ENCODE data around the gene ZIC1. TPM values are rescaled to one million over a fixed set of nuclear protein-coding genes. Genes with fewer than 3 reads are reported as not detected.

Gene ZIC1
- total and polyA plus RNA-seq, 2 experiments from 2014 or later, result 0.21 to 0.95 TPM

DNA sequence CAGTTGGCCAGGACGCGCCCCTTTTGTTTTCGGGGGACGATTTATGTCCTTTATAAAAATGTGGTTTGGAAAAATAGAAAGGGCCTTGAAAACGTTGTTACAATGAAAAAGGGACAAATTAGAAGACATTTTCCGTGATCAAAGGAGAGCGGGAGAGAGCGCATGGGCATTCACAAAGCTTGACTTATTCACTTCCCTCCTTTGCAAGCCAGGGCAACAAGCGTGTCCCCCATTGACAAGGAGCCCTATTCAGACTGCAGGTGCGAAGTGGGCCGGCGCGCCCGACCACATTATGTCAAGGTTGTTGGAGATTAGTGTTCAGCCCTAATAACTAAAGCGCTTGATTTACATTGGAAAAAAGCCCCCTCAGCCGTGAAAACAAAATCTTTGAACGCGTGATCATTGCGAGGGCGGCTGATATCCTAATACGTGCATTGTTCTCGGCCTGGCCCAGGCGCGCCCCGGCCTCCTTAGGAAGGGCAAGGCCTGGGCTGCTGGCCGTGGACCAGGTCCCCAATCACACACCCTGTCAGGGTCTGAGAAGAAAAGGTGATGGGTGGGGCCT, 28.7 kb upstream of the ZIC1 start:
- Mint-ChIP-seq H3K9me3 (no peaks in the 10 kb centered on the region), H3K36me3 (ENCODE audit: low read depth) (no peaks in the 10 kb centered on the region), H3K4me3 (peak overlapping the region; percentile 62), H3K27me3 (ENCODE audit: insufficient read depth, low read depth, poor library complexity) (peaks cover 95% of the 10 kb centered on the region), H3K27ac (no peak overlapping the region), H3K4me1 (peaks cover 78% of the 10 kb centered on the region)
- TF ChIP-seq EZH2 (IDR thresholded peaks at IDR 0.05; ENCODE audit: low read depth, unreplicated experiment) (peak; percentile 78), ZNF114 (CRISPR knock-in tag; IDR thresholded peaks at IDR 0.05) (no peak)
- Histone ChIP-seq H3F3A (replicated peaks; ENCODE audit: low read depth) (peaks cover 31% of the 10 kb centered on the region), H4K20me1 (replicated peaks; ENCODE audit: insufficient read depth) (0 out of 2 replicates have a peak, but pooled peaks cover 5% of the 10 kb centered on the region), H3K9me2 (ENCODE audit: insufficient read depth) (no peaks in the 10 kb centered on the region), H3K4me3 (peak overlapping the region; percentile 41), H3K4me2 (peak overlapping the region; percentile 76), H3K27me3 (ENCODE audit: insufficient read depth) (peaks cover 97% of the 10 kb centered on the region), H3K79me2 (replicated peaks; ENCODE audit: insufficient read depth) (no peaks in the 10 kb centered on the region), H2AFZ (no peak overlapping the region), H3K36me3 (ENCODE audit: insufficient read depth) (no peaks in the 10 kb centered on the region), H3K27ac (ENCODE audit: low read depth) (no peak overlapping the region), H3K4me1 (ENCODE audit: insufficient read depth) (peaks cover 85% of the 10 kb centered on the region)
- DNase-seq (ENCODE audit: low spot score) (peak; percentile 59), ATAC-seq (peak; percentile 11)

- Histone ChIP-seq H4K20me1 (replicated peaks; ENCODE audit: insufficient read depth) (0 out of 2 replicates have a peak, but pooled peaks cover 5% of the 10 kb centered on the region), H3K4me1 (ENCODE audit: insufficient read depth) (peaks cover 87% of the 10 kb centered on the region), H2AFZ (no peak overlapping the region), H3F3A (replicated peaks; ENCODE audit: low read depth) (peaks cover 27% of the 10 kb centered on the region), H3K27ac (ENCODE audit: low read depth) (no peak overlapping the region), H3K9me2 (ENCODE audit: insufficient read depth) (no peaks in the 10 kb centered on the region), H3K79me2 (replicated peaks; ENCODE audit: insufficient read depth) (no peaks in the 10 kb centered on the region), H3K4me2 (peak overlapping the region; percentile 76), H3K36me3 (ENCODE audit: insufficient read depth) (no peaks in the 10 kb centered on the region), H3K4me3 (peak overlapping the region; percentile 41), H3K27me3 (ENCODE audit: insufficient read depth) (peaks cover 97% of the 10 kb centered on the region)
- ATAC-seq (no peak), DNase-seq (ENCODE audit: low spot score) (peak; percentile 43)
- Mint-ChIP-seq H3K9me3 (no peaks in the 10 kb centered on the region), H3K27me3 (ENCODE audit: insufficient read depth, low read depth, poor library complexity) (peaks cover 95% of the 10 kb centered on the region), H3K27ac (no peak overlapping the region), H3K36me3 (ENCODE audit: low read depth) (no peaks in the 10 kb centered on the region), H3K4me1 (peaks cover 83% of the 10 kb centered on the region), H3K4me3 (peak overlapping the region; percentile 62; the same call in 2 of the 3 replicates)
- no peak for TF ChIP-seq EZH2phosphoT487 (IDR thresholded peaks at IDR 0.05; ENCODE audit: unreplicated experiment)
- no peak for TF ChIP-seq ZNF114 (CRISPR knock-in tag; IDR thresholded peaks at IDR 0.05)
- no peak for TF ChIP-seq REST (IDR thresholded peaks at IDR 0.05; ENCODE audit: unreplicated experiment)
- no peak for TF ChIP-seq EZH2 (IDR thresholded peaks at IDR 0.05; ENCODE audit: low read depth, unreplicated experiment)
- no peak for TF ChIP-seq ZNF331 (CRISPR knock-in tag; IDR thresholded peaks at IDR 0.05; ENCODE audit: low read depth)
- no peak for TF ChIP-seq CREB1 (CRISPR knock-in tag; IDR thresholded peaks at IDR 0.05; ENCODE audit: low read depth)
- no peak for TF ChIP-seq JUNB (IDR thresholded peaks at IDR 0.05; ENCODE audit: unreplicated experiment)
- no peak for TF ChIP-seq POLR2AphosphoS5 (IDR thresholded peaks at IDR 0.05; ENCODE audit: low read depth)
- TF ChIP-seq STAT1 (IDR thresholded peaks at IDR 0.05; ENCODE audit: unreplicated experiment), result no peak
- TF ChIP-seq, protein P1, sequence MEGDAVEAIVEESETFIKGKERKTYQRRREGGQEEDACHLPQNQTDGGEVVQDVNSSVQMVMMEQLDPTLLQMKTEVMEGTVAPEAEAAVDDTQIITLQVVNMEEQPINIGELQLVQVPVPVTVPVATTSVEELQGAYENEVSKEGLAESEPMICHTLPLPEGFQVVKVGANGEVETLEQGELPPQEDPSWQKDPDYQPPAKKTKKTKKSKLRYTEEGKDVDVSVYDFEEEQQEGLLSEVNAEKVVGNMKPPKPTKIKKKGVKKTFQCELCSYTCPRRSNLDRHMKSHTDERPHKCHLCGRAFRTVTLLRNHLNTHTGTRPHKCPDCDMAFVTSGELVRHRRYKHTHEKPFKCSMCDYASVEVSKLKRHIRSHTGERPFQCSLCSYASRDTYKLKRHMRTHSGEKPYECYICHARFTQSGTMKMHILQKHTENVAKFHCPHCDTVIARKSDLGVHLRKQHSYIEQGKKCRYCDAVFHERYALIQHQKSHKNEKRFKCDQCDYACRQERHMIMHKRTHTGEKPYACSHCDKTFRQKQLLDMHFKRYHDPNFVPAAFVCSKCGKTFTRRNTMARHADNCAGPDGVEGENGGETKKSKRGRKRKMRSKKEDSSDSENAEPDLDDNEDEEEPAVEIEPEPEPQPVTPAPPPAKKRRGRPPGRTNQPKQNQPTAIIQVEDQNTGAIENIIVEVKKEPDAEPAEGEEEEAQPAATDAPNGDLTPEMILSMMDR (conservative IDR thresholded peaks at IDR 0.05; ENCODE audit: low read depth in 2 of 2), result no peak
- TF ChIP-seq NANOG (IDR thresholded peaks at IDR 0.05; ENCODE audit: borderline replicate concordance), result no peak
These were observed 28.2 kb upstream of the ZIC1 start for GRCh38 chr3:147380977-147381376.
